ENCODE results near the gene AADACL4.

DNA sequence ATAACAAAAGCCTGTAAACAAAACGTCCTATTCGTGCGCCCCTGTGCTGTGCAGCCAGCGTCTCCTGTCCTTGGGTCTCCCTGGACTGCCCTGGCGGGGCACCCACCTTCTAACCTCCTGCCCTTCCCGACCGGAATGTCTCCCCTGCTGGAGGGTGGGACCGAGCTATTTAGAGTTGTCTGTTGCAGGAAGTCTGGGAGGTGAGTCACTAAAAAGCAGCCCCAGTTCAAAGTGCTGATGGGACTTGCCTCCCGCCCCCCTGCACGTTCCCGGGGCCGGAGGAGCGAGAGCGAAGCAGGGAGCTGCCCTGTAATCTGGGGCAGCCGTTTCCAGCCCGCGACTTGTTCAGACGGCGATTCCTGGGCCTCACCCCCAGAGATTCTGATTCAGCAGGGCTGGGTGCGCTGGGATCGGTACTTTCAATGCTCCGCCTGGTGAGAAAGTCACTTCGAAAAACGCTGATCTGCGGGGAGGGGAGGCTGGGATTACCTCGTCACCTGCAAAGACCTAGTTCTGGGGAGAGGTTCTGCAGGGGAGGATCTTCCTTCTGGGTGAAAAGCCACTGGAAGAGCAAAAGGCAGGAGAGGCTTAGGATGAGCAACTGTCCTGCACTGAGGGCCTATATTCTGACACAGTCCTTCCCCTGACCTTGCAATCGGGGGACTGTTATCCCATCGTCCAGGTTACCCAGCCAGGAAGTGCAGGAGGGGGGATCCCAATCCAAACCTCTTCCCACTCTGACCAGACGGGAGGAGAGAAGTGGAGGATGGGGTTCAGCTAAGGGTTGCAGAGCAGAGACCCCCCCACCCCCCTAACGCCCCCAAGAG is 24.7 kb upstream of the AADACL4 start:
- TF ChIP-seq, protein P1, sequence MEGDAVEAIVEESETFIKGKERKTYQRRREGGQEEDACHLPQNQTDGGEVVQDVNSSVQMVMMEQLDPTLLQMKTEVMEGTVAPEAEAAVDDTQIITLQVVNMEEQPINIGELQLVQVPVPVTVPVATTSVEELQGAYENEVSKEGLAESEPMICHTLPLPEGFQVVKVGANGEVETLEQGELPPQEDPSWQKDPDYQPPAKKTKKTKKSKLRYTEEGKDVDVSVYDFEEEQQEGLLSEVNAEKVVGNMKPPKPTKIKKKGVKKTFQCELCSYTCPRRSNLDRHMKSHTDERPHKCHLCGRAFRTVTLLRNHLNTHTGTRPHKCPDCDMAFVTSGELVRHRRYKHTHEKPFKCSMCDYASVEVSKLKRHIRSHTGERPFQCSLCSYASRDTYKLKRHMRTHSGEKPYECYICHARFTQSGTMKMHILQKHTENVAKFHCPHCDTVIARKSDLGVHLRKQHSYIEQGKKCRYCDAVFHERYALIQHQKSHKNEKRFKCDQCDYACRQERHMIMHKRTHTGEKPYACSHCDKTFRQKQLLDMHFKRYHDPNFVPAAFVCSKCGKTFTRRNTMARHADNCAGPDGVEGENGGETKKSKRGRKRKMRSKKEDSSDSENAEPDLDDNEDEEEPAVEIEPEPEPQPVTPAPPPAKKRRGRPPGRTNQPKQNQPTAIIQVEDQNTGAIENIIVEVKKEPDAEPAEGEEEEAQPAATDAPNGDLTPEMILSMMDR (IDR thresholded peaks at IDR 0.05): no peak
- TF ChIP-seq POLR2A (IDR thresholded peaks at IDR 0.05): no peak

All from lower leg skin (tissue), 3 donors.